ENCODE results near the gene SUGP1. TPM values are rescaled to one million over a fixed set of nuclear protein-coding genes. Genes with fewer than 3 reads are reported as not detected.

SUGP1 gene
- polyA plus RNA-seq, 1 of the 3 experiments (the other 2 are of a cell fraction): 43.2 TPM

DNA sequence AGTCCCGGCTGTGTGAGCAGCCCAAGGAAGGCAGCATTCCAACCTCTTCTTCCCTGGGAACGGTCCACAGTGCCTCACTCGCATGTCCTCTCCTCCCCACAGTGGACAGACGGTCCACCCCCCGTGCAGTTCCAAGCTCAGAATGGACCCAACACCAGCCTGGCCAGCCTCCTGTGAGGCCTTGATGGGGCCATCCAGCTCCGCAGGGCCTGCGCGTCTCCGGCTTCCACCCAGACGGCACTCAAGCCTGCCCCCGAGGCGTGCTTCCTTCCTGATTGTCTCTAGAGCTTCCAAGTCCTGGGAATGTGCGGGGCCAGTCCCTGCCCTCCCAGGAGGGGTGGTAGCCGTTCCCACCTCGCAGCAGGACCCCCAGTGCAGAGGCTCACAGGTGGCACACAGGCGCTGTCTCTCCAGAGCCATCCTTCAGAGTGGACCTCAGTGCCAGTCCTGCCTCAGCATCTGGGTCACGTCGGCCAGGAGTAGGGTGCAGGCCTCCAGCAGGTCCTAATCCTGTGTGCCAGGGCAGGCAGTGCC, 35.4 kb upstream of the SUGP1 start:
- H3K36me3 ChIP-seq (replicated peaks in 1 of 2; ENCODE audit: control insufficient read depth in 1 of 2, insufficient read depth in 2 of 2, low read length in 1 of 2): peaks cover 16 to 50% of the 10 kb centered on the region in 2 experiments
- H3K4me1 ChIP-seq (ENCODE audit: control insufficient read depth in 1 of 2, insufficient read depth in 2 of 2, low read depth in 1 of 2, low read length in 1 of 2): no peaks in the 10 kb centered on the region
- ChIA-PET CTCF (interaction anchor here (2.1 to 5.0 kb wide), 3 partner anchors 13 to 135 kb away, joined by 8 to 39 read pairs (median 25); no protein-coding TSS in a partner anchor), POLR2A (no interaction called here)
- H3K27me3 ChIP-seq (ENCODE audit: insufficient read depth): no peaks in the 10 kb centered on the region
- no peak overlapping the region for H3K27ac ChIP-seq (ENCODE audit: low read depth in 2 of 2, low read length in 1 of 2)
- DNase-seq: no peak
- H3K9me3 ChIP-seq: no peaks in the 10 kb centered on the region
- H3K4me3 ChIP-seq (ENCODE audit: low read depth in 2 of 2, low read length in 1 of 2): no peak overlapping the region
- H4K20me1 ChIP-seq (ENCODE audit: insufficient read depth): no peaks in the 10 kb centered on the region
- H3K79me2 ChIP-seq (ENCODE audit: insufficient read depth): no peaks in the 10 kb centered on the region
- TF ChIP-seq RAD21 (IDR thresholded peaks at IDR 0.05; ENCODE audit: low read length) (no peak), RFX5 (IDR thresholded peaks at IDR 0.05; ENCODE audit: low read length) (no peak), EZH2phosphoT487 (IDR thresholded peaks at IDR 0.05; ENCODE audit: borderline replicate concordance, low read depth) (no peak), FOSL2 (IDR thresholded peaks at IDR 0.05; ENCODE audit: borderline replicate concordance, low read depth) (no peak), CHD2 (IDR thresholded peaks at IDR 0.05; ENCODE audit: low read length, partially characterized antibody) (no peak)
- H3F3A ChIP-seq (replicated peaks; ENCODE audit: insufficient read depth): peaks cover 5% of the 10 kb centered on the region
- no peak overlapping the region for H3K9ac ChIP-seq
- H2AFZ ChIP-seq (ENCODE audit: low read depth): no peak overlapping the region
- H3K4me2 ChIP-seq: no peak overlapping the region
- no peaks in the 10 kb centered on the region for H3K9me2 ChIP-seq
- 92% methylated on average over 11 of the region's 18 CpGs for WGBS (ENCODE audit: low lambda C conversion rate)

DNA sequence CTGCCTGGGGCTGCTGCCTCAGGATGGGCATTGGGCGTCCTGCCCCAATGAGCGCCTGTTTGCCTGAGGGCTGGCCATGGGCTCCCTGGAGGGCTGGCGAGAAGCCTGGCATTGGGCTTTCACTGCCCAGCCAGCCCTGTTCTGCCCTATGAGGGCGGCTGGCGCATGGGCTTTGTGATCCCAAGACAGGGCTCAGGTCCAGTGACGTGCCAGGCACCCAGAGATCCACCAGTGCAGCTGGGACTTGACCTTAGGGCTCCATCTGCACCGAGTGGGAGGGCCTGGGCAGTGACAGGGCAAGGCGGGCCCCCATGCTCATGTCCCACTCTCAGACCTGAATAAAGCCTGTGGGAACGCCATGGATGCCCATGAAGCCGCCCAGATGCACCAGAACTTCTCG, 34.6 kb upstream of the SUGP1 start:
- CTCF ChIA-PET: interaction anchor here (0.9 to 5.0 kb wide), 3 partner anchors 12 to 136 kb away, joined by 3 to 39 read pairs (median 8); no protein-coding TSS in a partner anchor

More for the DNA sequence above, 34.6 kb upstream of the SUGP1 start:
- H3K4me1 ChIP-seq (ENCODE audit: control insufficient read depth in 1 of 2, insufficient read depth in 2 of 2, low read depth in 1 of 2, low read length in 1 of 2): no peaks in the 10 kb centered on the region
- H2AFZ ChIP-seq (ENCODE audit: low read depth): no peak overlapping the region
- H3K27ac ChIP-seq (ENCODE audit: low read depth in 2 of 2, low read length in 1 of 2): no peak overlapping the region
- H3K9me3 ChIP-seq: no peaks in the 10 kb centered on the region
- no CpG with 5 or more reads among the region's 11 CpGs for WGBS (ENCODE audit: low lambda C conversion rate)
- H3K9ac ChIP-seq: no peak overlapping the region
- no peaks in the 10 kb centered on the region for H3K27me3 ChIP-seq (ENCODE audit: insufficient read depth)
- no peaks in the 10 kb centered on the region for H3F3A ChIP-seq (replicated peaks; ENCODE audit: insufficient read depth)
- peaks cover 16 to 50% of the 10 kb centered on the region in 2 experiments for H3K36me3 ChIP-seq (replicated peaks in 1 of 2; ENCODE audit: control insufficient read depth in 1 of 2, insufficient read depth in 2 of 2, low read length in 1 of 2)
- H3K4me2 ChIP-seq: no peak overlapping the region
- TF ChIP-seq ELF1 (IDR thresholded peaks at IDR 0.05) (no peak), TEAD4 (IDR thresholded peaks at IDR 0.05; ENCODE audit: borderline replicate concordance, insufficient read depth) (no peak), SIN3A (IDR thresholded peaks at IDR 0.05; ENCODE audit: borderline replicate concordance, low read depth, low read length) (no peak), JUND (IDR thresholded peaks at IDR 0.05) (no peak), RFX5 (IDR thresholded peaks at IDR 0.05; ENCODE audit: low read length) (no peak), FOXM1 (IDR thresholded peaks at IDR 0.05; ENCODE audit: low read depth) (no peak), RAD21 (IDR thresholded peaks at IDR 0.05; ENCODE audit: low read length) (no peak), MEF2A (IDR thresholded peaks at IDR 0.05; ENCODE audit: borderline replicate concordance, low read depth) (no peak), NFIC (IDR thresholded peaks at IDR 0.05; ENCODE audit: borderline replicate concordance) (no peak), CHD2 (IDR thresholded peaks at IDR 0.05; ENCODE audit: low read length, partially characterized antibody) (no peak), EZH2phosphoT487 (IDR thresholded peaks at IDR 0.05; ENCODE audit: borderline replicate concordance, low read depth) (no peak), FOSL2 (IDR thresholded peaks at IDR 0.05; ENCODE audit: borderline replicate concordance, low read depth) (no peak)
- TF ChIP-seq, protein P1, sequence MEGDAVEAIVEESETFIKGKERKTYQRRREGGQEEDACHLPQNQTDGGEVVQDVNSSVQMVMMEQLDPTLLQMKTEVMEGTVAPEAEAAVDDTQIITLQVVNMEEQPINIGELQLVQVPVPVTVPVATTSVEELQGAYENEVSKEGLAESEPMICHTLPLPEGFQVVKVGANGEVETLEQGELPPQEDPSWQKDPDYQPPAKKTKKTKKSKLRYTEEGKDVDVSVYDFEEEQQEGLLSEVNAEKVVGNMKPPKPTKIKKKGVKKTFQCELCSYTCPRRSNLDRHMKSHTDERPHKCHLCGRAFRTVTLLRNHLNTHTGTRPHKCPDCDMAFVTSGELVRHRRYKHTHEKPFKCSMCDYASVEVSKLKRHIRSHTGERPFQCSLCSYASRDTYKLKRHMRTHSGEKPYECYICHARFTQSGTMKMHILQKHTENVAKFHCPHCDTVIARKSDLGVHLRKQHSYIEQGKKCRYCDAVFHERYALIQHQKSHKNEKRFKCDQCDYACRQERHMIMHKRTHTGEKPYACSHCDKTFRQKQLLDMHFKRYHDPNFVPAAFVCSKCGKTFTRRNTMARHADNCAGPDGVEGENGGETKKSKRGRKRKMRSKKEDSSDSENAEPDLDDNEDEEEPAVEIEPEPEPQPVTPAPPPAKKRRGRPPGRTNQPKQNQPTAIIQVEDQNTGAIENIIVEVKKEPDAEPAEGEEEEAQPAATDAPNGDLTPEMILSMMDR (IDR thresholded peaks at IDR 0.05): no peak
- no peak for DNase-seq
- H3K4me3 ChIP-seq (ENCODE audit: low read depth in 2 of 2, low read length in 1 of 2): no peak overlapping the region
- H3K79me2 ChIP-seq (ENCODE audit: insufficient read depth): no peaks in the 10 kb centered on the region
- no peaks in the 10 kb centered on the region for H4K20me1 ChIP-seq (ENCODE audit: insufficient read depth)
- no peaks in the 10 kb centered on the region for H3K9me2 ChIP-seq
- POLR2A ChIA-PET: no interaction called here
